Colonic mucosa (tissue), 4 donors: ENCODE measurements around the gene NCAM2. TPM values are rescaled to one million over a fixed set of nuclear protein-coding genes. Genes with fewer than 3 reads are reported as not detected.
A peak's percentile ranks its signal among the peaks of the same experiment; 100 is the strongest.

ENCODE experiments used
- DNase-seq: peaks from one replicate; pipeline ENCODE4 v3.0.0-alpha.2; 2020
- H3K27ac ChIP-seq: fragments of 200-600 bp; one replicate; pipeline ENCODE4 v1.8.0; 2021
- H3K27me3 ChIP-seq: fragments of 200-600 bp; one replicate; pipeline ENCODE4 v1.8.0; 2021
- H3K36me3 ChIP-seq: fragments of 200-600 bp; one replicate; pipeline ENCODE4 v1.8.0; 2021
- H3K4me1 ChIP-seq: fragments of 200-600 bp; one replicate; pipeline ENCODE4 v1.8.0; 2021; ENCODE audit warnings: mild to moderate bottlenecking
- H3K4me3 ChIP-seq: fragments of 200-600 bp; one replicate; pipeline ENCODE4 v1.8.0; 2021
- H3K9ac ChIP-seq, 2 donors: one replicate each; pipeline ENCODE4 v1.7.0; 2013; ENCODE audit warnings: control low read depth in 2 of 2, low read depth in 2 of 2, low read length in 2 of 2
- H3K9me3 ChIP-seq: fragments of 200-600 bp; one replicate; pipeline ENCODE4 v1.8.0; 2021
- intact Hi-C: fragments of 100-400 bp; cut with DNase I; formaldehyde crosslinking; loops from one replicate; pipeline ENCODE4 v1.14.1; 2022
- total RNA-seq, 2 donors: library from RNA; stranded (reverse); fragmentation: NEBNext Ultra II Directional in 1 of 2; extraction: Animal tissue kit (Norgen Biotek cat#: 25700) in 1 of 2; gene quantifications; one replicate each; pipeline ENCODE4 v1.2.1, GENCODE V29; 2021
- TF ChIP-seq, protein P1 (sequence below): fragments of 200-600 bp; IDR thresholded peaks from one replicate; pipeline ENCODE4 v1.8.0; 2022; ENCODE audit warnings: antibody characterized with exemption, mild to moderate bottlenecking
- donor health status: healthy.
- donor health status: DM: no; HTN: no; CAD: no.
- donor health status: DM: no; HTN: no; CAD: no.

NCAM2 gene
- 1 to 10 TPM in 1 of 2 donors, under 1 TPM in 1; 0.52 to 2.8 TPM for total RNA-seq

- no peak within 1 kb of the TSS for H3K27ac ChIP-seq
- TF ChIP-seq, protein P1, sequence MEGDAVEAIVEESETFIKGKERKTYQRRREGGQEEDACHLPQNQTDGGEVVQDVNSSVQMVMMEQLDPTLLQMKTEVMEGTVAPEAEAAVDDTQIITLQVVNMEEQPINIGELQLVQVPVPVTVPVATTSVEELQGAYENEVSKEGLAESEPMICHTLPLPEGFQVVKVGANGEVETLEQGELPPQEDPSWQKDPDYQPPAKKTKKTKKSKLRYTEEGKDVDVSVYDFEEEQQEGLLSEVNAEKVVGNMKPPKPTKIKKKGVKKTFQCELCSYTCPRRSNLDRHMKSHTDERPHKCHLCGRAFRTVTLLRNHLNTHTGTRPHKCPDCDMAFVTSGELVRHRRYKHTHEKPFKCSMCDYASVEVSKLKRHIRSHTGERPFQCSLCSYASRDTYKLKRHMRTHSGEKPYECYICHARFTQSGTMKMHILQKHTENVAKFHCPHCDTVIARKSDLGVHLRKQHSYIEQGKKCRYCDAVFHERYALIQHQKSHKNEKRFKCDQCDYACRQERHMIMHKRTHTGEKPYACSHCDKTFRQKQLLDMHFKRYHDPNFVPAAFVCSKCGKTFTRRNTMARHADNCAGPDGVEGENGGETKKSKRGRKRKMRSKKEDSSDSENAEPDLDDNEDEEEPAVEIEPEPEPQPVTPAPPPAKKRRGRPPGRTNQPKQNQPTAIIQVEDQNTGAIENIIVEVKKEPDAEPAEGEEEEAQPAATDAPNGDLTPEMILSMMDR = no peak
- no peaks in the 10 kb centered on the region for H3K9me3 ChIP-seq
- intact Hi-C loops = no loop called here
- DNase-seq = peak; percentile 54
- no peak within 1 kb of the TSS for H3K9ac ChIP-seq
- no peaks in the 10 kb centered on the region for H3K4me1 ChIP-seq
- peaks cover 8% of the 10 kb centered on the region for H3K27me3 ChIP-seq
- no peaks in the 10 kb centered on the region for H3K36me3 ChIP-seq
- H3K4me3 ChIP-seq = peak within 1 kb of the TSS; percentile 38
Observed at GRCh38 chr21:20997636-20998455, at the start of gene NCAM2. Gene NCAM2, plus strand, starts transcription at chr21:20998409.

DNA sequence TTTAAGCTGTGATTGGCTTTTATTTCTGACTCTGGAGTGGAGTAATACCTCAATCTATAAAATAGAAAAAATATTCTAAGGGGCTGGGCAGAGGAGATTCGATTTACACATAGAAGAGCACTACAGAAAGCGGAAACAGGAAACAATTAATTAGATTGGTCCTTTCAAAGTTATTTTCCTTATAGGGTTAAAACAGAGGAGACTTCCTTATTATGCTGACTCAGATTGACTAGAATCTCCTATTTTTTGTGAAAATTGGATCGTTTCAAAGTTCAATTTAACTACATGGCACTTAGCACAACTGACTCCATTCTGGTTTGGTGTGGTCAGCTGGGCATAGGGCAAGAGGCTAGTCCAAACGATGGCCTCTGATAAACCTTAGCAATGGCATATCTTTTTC, 48.3 kb upstream of the NCAM2 start:
- Histone ChIP-seq H3K27ac (no peak overlapping the region), H3K27me3 (no peaks in the 10 kb centered on the region), H3K4me1 (no peaks in the 10 kb centered on the region), H3K9me3 (no peaks in the 10 kb centered on the region), H3K4me3 (no peak overlapping the region), H3K36me3 (no peaks in the 10 kb centered on the region), H3K9ac (no peak overlapping the region)
- TF ChIP-seq, protein P1 = no peak
- no peak for DNase-seq
- intact Hi-C loops = no loop called here

DNA sequence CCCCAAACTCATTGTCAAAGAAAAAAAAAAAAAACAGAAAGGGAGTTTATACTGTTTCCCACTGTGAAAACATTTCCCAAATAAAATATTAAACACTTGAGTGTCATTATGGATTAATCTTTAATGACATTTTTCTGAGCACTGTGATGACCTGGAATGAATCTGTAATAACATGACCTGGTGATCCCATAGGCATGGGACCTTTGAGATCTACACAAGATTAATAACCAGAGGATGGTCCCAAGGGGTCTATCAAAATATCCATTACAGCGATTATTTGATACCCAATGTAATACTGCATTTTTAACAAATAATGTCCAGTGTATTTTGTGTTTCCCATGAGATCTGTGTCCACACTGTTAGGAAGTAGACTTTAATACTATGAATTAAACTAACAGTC, 32.4 kb upstream of the NCAM2 start:
- intact Hi-C loops = no loop called here

GRCh38 chr21:20968391-20968790, 29.8 kb upstream of the NCAM2 start:
- Histone ChIP-seq H3K4me3 (no peak overlapping the region), H3K9ac (no peak overlapping the region), H3K27ac (no peak overlapping the region), H3K36me3 (no peaks in the 10 kb centered on the region), H3K9me3 (no peaks in the 10 kb centered on the region), H3K4me1 (no peaks in the 10 kb centered on the region), H3K27me3 (no peaks in the 10 kb centered on the region)
- intact Hi-C loops = no loop called here
- DNase-seq = no peak
- TF ChIP-seq, protein P1 = no peak

More for the DNA sequence above, 32.4 kb upstream of the NCAM2 start:
- H3K27me3 ChIP-seq = no peaks in the 10 kb centered on the region
- H3K9ac ChIP-seq = no peak overlapping the region
- H3K4me1 ChIP-seq = no peaks in the 10 kb centered on the region
- H3K27ac ChIP-seq = no peak overlapping the region
- no peak for DNase-seq
- H3K36me3 ChIP-seq = no peaks in the 10 kb centered on the region
- TF ChIP-seq, protein P1 = no peak
- no peaks in the 10 kb centered on the region for H3K9me3 ChIP-seq
- H3K4me3 ChIP-seq = no peak overlapping the region

GRCh38 chr21:20970691-20971090, 27.5 kb upstream of the NCAM2 start:
- DNase-seq = no peak
- intact Hi-C loops = loop anchor here (10.0 kb wide), 1 partner anchor 56 kb away; no protein-coding TSS in a partner anchor

More at GRCh38 chr21:20970691-20971090, 27.5 kb upstream of the NCAM2 start:
- Histone ChIP-seq H3K27ac (no peak overlapping the region), H3K9ac (no peak overlapping the region), H3K27me3 (no peaks in the 10 kb centered on the region), H3K4me3 (no peak overlapping the region), H3K36me3 (no peaks in the 10 kb centered on the region), H3K9me3 (no peaks in the 10 kb centered on the region), H3K4me1 (no peaks in the 10 kb centered on the region)
- TF ChIP-seq, protein P1 = no peak
